H1 (cell line): Measurements from ENCODE around the gene DNASE1L1. TPM values are rescaled to one million over a fixed set of nuclear protein-coding genes. Genes with fewer than 3 reads are reported as not detected.

Experiments
- BRCA1 ChIP-seq: IDR thresholded peaks from 2 replicates; pipeline ENCODE4 v1.6.1; 2012; ENCODE audit warnings: low read depth, low read length, improper control_type of control experiment
- CBX8 ChIP-seq: fragments of 300-800, 300-1000 bp; sonication (generic); IDR thresholded peaks from 2 replicates; pipeline ENCODE4 v1.7.1; 2016; ENCODE audit warnings: low read depth, low read length, borderline replicate concordance
- CHD7 ChIP-seq: fragments of 300-600 bp; sonication (generic); IDR thresholded peaks from 2 replicates; pipeline ENCODE4 v1.7.1; 2012; ENCODE audit warnings: low read length, moderate library complexity, mild to moderate bottlenecking, inconsistent platforms; ENCODE audit not compliant: insufficient replicate concordance
- HDAC2 ChIP-seq, 2 experiments: fragments of 300-600 bp in 1 of 2; sonication (generic) in 1 of 2; IDR thresholded peaks; 2 replicates each; pipeline ENCODE4 v1.6.1; 2011 to 2012; ENCODE audit warnings: low read depth in 2 of 2, low read length in 2 of 2, mild to moderate bottlenecking in 2 of 2, moderate library complexity in 2 of 2, borderline replicate concordance in 1 of 2, inconsistent platforms in 1 of 2
- JUN ChIP-seq: IDR thresholded peaks from 2 replicates; pipeline ENCODE4 v1.6.1; 2011; ENCODE audit warnings: low read depth, mild to moderate bottlenecking, improper control_type of control experiment, low read length
- KDM1A ChIP-seq: fragments of 200-600, 300-600 bp; sonication (generic); IDR thresholded peaks from 2 replicates; pipeline ENCODE4 v1.7.1; 2016; ENCODE audit warnings: mild to moderate bottlenecking, low read length, borderline replicate concordance
- POU5F1 ChIP-seq: IDR thresholded peaks from 2 replicates; pipeline ENCODE4 v1.6.1; 2011; ENCODE audit warnings: low read depth, mild to moderate bottlenecking, low read length, moderate library complexity
- SUZ12 ChIP-seq: fragments of 200-600 bp; sonication (generic); IDR thresholded peaks from 2 replicates; pipeline ENCODE4 v1.6.1; 2012; ENCODE audit warnings: mild to moderate bottlenecking, inconsistent platforms, low read length, moderate library complexity, mixed read lengths
- polyA plus RNA-seq, 7 experiments: library from polyadenylated mRNA; depleted of rRNA in 3 of 7; stranded (reverse) in 5 of 7; unstranded in 2 of 7; fragments of >200 nt in 5 of 7; fragments of 200-250 nt in 2 of 7; gene quantifications; 1 replicate in 5 of 7; 2 replicates in 1 of 7; 4 replicates in 1 of 7; pipeline versions ENCODE4 v1.2.1 to v1.2.3, GENCODE V29; 2011 to 2013; ENCODE audit warnings: missing spikeins in 2 of 7, mixed read lengths in 2 of 7
- total RNA-seq: library from RNA; stranded (reverse); fragmentation: NEBNext Ultra II Directional; extraction: Animal tissue kit (Norgen Biotek cat#: 25700); gene quantifications from 2 replicates; pipeline ENCODE4 v1.2.1, GENCODE V29; 2021

DNASE1L1 gene
- total and polyA plus RNA-seq, 2 of the 8 experiments (the other 6 are each of a cell fraction or from before 2014, with no cell fraction given), result 8.7 to 30.0 TPM

DNA sequence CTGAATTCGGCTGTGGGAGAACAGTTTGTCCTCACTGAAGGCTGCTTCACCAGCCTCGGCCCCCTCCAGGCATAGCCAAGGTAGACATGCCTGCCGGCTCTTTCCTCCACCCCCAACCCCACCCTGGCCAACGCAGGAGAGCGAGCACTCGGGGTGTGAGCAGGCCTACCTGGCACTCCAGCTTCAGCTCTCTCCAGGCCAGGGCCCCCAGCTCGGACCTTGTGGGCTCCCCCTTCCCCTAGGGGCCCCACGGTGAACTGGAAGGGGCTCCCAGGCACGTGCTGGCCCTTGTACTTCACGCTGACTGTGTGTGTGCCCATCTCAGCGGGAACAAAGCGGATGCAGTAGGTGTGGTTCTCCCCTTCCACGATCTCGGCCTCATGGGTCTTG, 57.0 kb downstream of the DNASE1L1 start (continued):
- TF ChIP-seq CHD7 (no peak), SUZ12 (no peak), BRCA1 (no peak), CBX8 (no peak), POU5F1 (no peak), JUN (no peak), HDAC2 (IDR thresholded peaks at IDR 0.05; ENCODE audit: borderline replicate concordance in 1 of 2, low read depth in 2 of 2, low read length in 2 of 2) (no peak), KDM1A (no peak)
